Hypothalamus (tissue), 51 donors: Measurements from ENCODE around the gene DDI2.
"Not testable (repeated sequence)": the region's sequence is repeated elsewhere in the genome, so short reads cannot be mapped to it uniquely, and the experiment has no call there.

ENCODE experiments used
- DNase-seq, 51 donors: peaks; one replicate each; lab custom pipeline; 2025; lab: John Stamatoyannopoulos, UW

DDI2 gene

GRCh38 chr1:15604400-15604799 is 12.9 kb upstream of the DDI2 start:
- DNase-seq = not testable (repeated sequence)

- no peak for DNase-seq
Measured at GRCh38 chr1:15605398-15606383, 11.6 kb upstream of the DDI2 start.

- DNase-seq = no peak
Measured at GRCh38 chr1:15609631-15610030, 7.6 kb upstream of the DDI2 start.

GRCh38 chr1:15610167-15610566 is 7.1 kb upstream of the DDI2 start:
- DNase-seq = no peak

GRCh38 chr1:15616373-15617172 is 685 bp upstream of the DDI2 start:
- peak in 2 of 51 donors; percentile 25 to 26 for DNase-seq

GRCh38 chr1:15618077-15618654 is 908 bp downstream of the DDI2 start:
- peak in 1 of 51 donors; percentile 12 for DNase-seq

- DNase-seq = no peak
Measured at GRCh38 chr1:15618655-15619525, 1.6 kb downstream of the DDI2 start.

GRCh38 chr1:15620155-15620545 is 2.9 kb downstream of the DDI2 start:
- DNase-seq = no peak

GRCh38 chr1:15620902-15621682 is 3.8 kb downstream of the DDI2 start:
- no peak for DNase-seq

- DNase-seq = no peak
Measured at GRCh38 chr1:15621975-15622374, 4.7 kb downstream of the DDI2 start.

- DNase-seq = no peak
Measured at GRCh38 chr1:15622712-15623373, 5.6 kb downstream of the DDI2 start.

- DNase-seq = no peak
Measured at GRCh38 chr1:15623435-15623834, 6.2 kb downstream of the DDI2 start.

- DNase-seq = no peak
Measured at GRCh38 chr1:15624133-15624714, 7.0 kb downstream of the DDI2 start.

GRCh38 chr1:15625056-15625917 is 8.0 kb downstream of the DDI2 start:
- DNase-seq = no peak

GRCh38 chr1:15626269-15626950 is 9.2 kb downstream of the DDI2 start:
- peak in 1 of 51 donors; percentile 3 for DNase-seq

GRCh38 chr1:15627343-15627988 is 10.2 kb downstream of the DDI2 start:
- no peak for DNase-seq
